ENCODE results near the gene PIK3R3.
"Not testable (repeated sequence)": the region's sequence is repeated elsewhere in the genome, so short reads cannot be mapped to it uniquely, and the experiment has no call there.

PIK3R3 gene

DNA sequence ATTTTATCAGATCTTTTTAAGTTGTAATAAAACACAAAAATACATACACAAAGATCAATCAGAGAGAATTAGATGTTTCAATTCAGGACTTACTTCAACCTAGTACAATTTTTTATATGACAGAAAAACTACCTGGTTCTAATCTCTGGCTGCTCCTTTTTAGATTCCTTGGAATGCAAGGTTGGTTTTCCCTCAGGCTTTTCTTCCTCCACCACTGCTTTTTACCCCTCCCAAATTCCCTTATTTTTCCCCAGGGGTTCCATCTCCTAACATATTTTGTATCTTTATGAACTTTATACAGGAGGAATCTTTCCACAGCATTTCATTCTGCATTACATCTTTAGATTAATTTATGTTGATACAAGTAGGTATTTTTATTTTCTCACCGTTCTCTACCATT is 33.2 kb downstream of the PIK3R3 start:
- no peak for FAIRE-seq

DNA sequence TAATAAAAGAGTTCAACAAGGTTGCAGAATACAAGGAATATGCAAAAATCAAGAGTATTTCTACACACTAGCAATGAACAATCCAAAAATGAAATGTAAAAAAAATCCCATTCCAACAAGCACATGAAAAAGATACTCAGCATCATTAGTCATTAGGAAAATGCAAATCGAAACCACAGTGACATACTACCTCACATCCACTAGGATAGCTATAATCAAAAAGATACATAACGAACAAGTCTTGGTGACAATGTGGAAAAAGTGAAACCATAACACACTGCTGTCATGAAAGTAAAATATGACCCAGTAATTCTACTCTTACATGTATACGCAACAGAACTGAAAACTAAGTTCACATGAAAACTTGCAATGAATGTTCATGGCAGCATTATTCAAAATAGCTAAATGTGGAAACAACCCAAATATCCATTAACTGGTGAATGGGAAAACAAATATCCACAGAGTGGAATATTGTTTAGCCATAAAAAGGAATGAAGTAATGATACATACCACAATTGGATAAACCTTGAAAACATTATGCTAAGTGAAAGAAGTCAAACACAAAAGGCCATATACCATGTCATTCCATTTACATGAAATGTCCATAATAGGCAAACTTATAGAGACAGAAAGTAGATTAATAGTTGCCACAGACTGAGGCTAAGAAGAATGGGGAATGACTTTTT is 34.3 kb downstream of the PIK3R3 start:
- FAIRE-seq = no peak

DNA sequence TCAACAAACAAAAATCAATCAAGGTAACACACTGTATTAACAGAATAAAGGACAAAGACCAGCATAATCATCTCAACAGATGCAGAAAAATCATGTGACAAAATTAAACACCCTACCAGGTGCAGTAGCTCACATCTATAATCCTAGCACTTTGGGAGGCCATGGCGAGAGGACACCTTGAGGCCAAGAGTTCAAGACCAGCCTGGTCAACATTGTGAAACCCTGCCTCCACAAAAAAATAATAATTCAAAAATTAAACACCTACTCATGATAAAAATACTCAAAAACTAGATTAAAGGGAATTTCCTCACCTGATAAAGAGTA is 35.3 kb downstream of the PIK3R3 start:
- FAIRE-seq = no peak

DNA sequence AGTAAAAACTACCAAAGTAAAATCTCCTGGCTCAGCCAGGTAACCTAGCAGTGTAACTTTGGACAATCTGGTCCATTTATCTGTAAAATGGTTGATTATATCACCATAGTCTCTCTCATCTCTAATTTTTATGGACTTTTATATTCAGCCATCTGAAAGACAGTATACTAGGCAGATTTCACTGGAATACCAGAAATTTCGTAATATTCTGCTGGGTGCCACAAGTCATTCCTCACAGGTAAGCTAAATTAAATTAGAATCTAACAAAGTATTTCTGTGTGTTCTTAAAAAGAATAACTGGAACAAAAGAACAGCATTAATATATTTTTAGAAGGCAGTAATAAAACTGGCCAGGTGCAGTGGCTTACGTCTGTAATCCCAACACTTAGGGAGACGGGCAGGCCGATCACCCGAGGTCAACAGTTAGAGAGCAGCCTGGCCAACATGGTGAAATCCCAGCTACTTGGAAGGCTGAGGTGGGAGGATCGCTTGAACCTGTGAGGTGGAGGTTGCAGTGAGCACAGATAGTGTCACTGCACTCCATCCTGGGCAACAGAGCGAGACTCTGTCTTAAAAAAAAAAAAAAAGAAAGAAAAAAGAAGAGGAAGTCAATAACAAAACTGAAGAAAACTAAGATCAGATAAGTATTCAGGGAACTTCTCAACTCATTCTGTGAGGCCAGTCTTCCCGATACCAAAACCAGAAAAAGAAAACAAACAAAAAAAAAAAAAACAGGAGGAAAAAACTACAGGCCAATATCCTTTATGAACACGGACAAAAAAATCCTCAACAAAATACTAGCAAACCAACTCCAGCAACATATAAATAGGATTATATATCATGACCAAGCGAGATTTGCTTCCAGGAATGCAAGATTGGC is 35.9 kb downstream of the PIK3R3 start:
- no peak for FAIRE-seq

DNA sequence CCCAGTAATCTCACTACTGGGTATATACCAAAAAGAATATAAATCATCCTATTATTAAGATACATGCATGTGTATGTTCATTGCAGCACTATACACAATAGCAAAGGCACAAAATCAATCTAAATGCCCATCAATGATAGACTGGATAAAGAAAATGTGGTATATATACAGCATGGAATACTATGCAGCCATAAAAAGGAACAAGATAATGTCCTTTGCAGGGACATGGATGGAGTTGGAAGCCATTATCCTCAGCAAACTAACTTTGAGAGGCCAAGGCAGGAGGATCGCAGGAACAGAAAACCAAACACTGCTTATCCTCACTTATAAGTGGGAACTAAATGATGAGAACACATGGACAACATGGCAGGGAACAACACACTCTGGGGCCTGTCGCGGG is 37.3 kb downstream of the PIK3R3 start:
- FAIRE-seq = not testable (repeated sequence)

DNA sequence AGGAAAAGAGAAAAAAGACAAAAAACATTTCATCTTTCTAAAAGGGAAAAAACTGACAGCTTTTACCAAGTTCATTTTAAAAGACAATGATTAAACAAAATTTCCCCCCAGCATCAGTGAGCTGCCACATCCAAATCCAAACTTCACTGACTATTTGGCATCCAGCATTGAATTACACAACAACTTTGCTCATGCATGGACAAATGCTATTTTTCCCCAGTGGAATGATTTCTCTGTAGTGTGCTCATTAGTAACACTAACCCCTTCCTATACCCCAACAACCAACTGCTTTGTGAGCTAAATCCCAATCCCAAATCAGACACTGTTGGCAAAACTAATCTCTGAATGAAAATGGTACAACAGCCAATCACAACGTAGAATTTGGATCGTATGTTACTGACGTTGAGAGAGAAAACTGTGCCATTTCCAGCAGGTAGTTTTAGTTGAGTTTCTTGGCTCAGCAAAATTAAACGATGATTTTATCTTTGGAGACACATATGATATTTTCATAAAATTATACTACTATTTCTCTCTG is 37.9 kb downstream of the PIK3R3 start:
- no peak for FAIRE-seq

DNA sequence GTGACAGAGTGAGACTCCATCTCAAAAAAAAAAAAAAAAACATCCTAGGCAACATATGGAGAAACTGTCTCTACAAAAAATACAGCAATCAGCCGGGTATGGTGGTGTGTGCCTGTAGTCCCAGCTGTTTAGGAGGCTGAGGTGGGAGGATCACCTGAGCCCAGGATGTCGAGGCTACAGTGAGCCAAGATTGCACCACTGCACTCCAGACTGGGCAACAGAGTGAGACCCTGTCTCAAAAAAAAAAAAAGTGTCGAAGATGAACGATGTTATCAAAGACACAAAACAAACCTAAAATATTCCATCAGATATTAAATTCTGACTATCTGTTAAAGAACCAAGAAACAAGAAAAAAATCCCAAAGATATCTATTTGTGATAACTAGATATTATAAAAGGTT is 38.6 kb downstream of the PIK3R3 start:
- FAIRE-seq = not testable (repeated sequence)

DNA sequence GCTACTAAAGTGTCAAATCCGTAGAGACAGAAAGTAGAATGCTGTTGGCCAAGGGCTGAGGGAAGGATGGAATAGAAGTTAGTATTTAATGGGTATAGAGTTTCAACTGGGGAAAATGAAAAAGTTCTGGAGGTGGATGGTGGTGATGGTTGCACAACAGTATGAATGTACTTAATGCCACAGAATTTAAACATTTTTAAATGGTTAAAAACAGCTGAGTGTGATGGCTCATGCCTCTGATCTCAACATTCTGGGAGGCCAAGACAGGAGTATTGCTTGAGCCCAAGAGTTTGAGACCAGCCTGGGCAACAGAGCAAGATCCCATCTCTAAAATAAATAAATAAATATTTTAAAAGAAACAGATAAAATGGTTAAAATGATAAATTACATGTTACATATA is 44.5 kb downstream of the PIK3R3 start:
- FAIRE-seq = no peak

DNA sequence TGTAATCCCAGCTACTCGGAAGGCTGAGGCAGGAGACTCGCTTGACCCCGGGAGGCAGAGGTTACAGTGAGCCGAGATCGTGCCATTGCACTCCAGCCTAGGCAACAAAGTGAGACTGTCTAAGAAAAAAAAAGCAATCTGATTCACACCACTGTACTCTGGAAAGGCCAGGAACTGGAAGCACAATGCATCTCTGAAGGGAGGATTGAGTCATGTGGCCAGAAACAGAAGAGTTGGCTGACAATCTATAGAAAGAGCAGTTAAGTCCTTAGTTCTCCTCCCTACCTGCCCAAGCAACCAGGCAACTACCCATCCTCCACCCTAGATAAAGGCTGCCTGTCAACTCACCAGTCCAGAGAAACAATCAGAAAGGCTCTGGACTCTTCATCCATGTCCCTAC is 45.9 kb downstream of the PIK3R3 start:
- FAIRE-seq = no peak

DNA sequence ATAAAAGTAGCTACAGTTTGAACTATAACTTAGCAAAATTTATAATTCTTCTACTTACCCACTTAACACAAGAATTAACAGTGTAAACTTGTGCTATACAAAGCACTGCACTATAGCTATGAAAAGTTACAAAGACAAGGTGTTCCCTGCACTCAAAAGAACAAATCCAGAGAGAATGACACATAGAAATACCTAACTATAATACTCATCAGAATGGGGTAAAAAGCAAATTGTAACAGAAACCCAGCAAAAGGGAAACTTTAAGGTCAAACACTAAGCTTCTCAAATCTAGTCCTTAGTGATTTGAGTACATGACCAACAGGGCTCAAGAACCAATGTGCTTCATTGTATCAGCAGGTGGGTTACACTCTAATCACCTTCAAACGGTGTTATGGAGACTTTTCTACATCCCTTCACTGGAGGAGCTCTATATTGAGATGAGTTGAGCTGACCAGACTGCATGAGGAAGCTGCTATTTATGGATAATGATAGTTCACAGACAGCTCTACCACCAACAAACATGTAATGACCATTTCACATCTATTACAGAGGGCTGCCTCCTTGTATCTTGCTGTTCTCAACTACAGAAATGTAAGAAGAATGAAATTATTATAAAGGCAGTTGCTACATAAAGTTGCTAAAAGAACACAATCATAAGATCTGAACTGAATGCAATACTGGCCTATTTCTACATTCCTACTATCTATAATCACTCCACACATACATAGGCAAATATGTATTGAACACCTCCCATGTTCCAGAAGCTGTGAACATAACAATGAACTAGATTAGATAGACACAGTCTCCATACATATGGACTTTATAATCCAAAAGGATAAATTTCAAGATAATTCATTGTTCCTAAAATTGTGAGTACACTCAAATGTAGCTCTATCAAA is 47.6 kb downstream of the PIK3R3 start:
- no peak for FAIRE-seq

DNA sequence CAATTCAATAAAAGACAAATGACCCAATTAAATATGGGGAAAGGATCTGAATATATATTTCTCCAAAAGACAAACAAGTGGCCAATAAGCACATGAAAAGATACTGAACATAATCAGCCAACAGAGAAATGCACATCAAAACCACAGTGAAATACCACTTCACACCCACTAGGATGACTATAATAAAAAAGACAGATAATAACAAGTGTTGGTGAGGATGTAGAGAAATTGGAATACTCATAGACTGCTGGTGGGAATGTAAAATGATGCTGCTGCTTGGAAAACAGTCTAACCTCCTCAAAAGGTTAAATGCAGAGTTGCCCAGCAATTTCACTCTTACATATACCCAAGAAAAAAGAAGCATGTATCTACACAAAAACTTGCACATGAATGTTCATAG is 48.9 kb downstream of the PIK3R3 start:
- no peak for FAIRE-seq

DNA sequence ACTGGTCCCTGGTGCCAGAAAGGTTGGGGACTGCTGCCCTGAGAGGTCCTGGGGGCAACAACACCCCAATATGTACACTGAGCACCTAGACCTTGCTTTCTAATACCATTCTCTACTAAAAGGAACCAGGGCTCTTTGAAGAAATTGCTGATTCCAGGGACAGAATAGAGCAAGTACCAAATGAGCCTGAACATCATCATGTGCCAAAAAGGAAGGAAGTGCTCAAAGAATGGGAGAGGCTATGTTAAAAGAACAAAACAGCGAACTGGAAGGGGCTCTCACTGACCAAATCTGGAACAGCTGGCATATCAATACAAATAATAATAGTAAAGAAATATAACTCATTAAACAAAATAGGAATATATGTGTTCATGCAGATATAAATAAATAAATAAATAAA is 50.8 kb downstream of the PIK3R3 start:
- FAIRE-seq = no peak

DNA sequence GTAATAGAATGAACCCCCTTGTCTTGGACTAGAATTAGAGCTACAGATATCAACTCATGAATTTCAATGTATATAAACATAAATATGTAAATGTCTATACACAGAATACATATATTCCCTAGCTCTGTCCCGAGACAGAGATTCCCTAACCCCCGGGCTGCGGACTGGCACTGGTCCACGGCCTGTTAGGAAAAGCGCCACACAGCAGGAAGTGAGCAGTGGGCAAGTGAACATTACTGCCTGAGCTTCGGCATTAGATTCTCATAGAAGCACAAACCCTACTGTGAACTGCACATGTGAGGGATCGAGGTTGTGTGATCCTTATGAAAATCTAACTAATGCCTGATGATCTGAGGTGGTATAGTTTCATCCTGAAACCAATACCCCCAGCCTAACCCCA is 51.2 kb downstream of the PIK3R3 start:
- no peak for FAIRE-seq

DNA sequence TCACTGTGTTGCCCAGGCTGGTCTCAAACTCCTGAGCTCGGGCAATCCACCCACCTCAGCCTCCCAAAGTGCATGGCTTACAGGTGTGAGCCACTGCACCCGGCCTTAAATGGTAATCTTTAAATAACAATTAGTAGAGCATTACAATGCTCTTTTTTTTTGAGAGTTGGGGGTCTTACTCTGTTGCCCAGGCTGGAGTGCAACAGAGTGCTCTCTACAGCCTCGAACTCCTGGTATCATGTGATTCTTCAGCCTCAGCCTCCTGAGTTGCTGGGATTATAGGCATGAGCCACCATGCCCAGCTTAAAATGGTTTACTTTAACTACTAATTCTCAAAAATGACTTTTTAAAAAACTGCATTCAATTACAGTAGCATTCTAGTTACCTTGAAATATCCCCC is 52.2 kb downstream of the PIK3R3 start:
- no peak for FAIRE-seq

DNA sequence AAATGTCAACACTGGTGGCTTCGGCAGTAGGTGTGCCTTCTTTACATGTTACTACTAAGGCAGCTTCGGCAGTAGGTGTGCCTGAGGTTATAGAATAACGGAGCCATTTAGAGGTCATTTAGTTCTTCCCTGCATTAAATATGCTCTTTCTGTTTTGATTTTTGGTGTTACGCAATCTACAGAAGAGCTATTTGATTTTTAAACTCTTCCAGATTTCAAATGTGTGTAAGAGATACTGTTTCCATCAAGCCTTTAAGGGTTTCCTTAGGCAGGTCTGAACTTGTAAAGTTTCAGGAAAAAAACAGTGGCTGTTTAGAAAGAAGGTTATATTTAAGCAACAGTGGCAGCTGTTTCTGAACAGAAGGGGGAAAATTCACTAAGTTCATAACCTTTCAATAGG is 54.8 kb downstream of the PIK3R3 start:
- FAIRE-seq = no peak

DNA sequence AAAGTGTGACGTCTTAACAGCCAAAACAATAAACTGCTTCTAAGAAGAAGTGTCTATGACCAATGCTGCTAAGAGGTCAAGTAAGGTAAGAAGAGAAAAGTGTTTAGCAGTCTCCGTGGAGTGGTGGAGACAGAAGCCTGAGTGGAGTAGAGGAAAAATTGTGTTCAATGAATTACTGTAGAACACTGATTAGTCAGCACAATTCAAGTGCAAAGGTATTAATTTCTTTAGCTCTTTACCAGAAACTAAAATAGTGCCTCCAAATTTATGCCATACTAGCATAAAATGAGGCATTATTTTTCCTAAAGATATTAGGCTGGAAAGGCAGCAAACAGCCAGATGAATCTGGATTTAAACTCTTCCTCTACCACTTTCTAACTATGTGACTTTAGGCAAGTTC is 56.1 kb downstream of the PIK3R3 start:
- FAIRE-seq = no peak

DNA sequence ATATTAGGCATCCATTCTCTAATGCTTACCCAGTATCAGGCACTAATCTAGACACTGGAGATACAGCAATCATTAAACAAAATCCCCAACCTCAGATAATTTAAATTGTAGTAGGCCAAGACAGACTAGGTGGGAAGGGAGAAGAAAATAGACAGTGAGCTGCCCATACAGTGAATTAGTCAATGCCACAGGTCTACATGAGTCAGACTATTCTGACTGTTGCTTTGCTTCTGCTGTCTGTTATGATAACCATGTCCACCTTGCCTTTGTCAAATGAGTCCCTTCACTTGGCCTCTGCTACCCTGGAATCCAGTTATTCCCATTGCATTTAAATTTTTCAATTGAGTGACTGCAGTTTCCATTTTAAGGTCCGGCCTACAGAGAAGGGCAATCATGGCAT is 59.5 kb downstream of the PIK3R3 start:
- no peak for FAIRE-seq

DNA sequence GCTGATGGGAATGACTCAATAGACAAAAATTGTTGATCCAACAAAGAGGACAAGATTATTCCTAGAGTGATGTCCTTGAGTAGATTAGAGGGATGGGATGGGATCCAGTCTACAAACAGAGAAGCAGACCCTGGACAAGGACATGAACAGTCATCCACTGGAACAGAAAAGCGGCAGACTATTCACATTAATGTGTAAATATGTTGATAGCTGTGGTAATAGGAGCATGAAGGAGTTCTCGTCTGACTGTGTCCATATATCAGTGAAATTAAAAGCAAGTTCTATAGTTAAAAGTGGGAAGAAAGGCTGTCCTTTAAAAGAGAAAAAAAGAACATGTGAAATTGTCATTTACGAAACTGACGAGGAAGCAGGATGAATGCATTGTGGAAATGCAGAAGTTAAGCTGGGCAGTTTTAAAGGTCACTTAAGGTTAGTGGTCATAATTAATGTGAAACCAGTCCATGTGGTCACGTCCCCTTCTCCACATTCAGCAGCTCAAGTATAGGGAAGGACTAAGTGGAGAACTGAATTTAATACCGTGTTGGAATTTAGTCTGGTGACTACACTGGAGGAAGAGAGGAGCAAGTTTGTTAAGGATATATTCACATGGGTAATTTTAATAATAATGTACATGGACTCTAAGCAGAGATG is 62.1 kb downstream of the PIK3R3 start:
- no peak for FAIRE-seq

DNA sequence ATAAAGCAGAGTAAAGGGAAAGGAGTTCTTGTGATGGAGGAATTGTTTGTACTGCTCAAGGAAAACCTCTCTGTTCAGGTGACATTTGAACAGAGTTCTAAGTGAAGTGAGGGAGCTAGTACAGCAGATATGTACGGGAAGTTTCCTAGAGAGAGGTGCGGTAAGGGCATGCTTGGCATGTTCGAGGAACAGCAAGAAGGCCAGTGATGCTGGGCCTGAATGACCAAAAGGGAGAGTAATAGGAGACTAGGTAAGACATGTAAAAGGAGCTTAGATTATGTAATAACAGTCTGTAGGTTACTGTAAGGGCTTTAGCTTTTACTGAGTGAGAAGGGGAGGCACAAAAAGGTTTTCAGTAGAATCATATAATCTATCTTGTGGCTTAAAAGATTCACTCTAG is 63.9 kb downstream of the PIK3R3 start:
- no peak for FAIRE-seq

DNA sequence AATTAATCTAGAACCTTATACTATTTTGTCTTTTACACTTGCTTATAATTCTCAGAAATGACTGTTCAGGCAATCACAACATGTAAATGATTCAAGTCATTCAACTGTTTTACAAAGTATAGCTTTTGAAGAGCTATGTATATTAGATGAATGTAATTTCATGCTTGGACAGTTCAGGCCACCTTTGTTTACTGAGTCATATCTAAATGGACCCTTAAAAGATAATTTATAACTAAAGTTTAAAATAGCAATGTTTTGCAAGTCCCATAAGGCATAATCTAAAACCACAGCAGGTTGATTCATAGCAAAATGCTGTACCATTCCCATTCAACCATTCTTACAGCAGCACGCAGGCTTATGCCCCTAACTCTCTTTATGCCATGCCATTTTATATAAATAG is 64.8 kb downstream of the PIK3R3 start:
- no peak for FAIRE-seq

DNA sequence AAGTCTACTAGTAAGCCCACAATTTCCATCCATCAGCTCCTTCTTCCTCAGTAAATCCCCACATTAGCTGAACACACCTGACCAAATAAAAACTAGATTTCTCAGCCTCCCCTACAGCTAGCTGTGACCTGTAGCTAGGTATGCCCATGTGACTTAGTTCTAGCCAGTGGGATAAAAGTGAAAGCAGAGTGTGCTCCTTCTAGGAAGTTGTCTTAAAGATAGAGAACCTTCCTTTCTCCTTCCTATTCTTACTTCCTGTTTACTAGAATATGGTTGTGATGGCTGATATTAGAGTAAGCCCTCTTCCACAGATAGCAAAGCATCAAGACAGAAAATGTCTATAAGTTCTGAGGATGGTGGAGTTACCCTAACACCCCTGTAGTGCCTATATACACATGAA is 67.0 kb downstream of the PIK3R3 start:
- no peak for FAIRE-seq

DNA sequence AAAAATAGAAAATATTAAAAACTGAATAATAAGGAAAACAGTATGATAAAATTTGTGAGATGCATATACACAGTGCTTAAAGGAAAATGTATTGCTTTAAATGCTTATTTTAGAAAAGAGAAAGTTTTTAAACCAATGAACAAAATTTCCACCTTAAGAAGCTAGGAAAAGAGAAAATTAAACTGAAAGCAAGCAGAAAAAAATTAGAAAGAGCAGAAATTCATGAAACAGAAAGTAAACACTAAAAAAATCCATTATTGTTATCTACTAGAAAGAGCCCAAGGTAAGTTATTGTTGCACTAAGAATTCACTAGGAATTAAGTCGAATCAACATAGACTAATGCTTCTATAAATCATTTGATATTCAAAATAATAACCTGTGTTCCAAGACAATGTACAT is 67.7 kb downstream of the PIK3R3 start:
- no peak for FAIRE-seq
